ENCODE results near the gene AMBP.

The AMBP gene

DNA sequence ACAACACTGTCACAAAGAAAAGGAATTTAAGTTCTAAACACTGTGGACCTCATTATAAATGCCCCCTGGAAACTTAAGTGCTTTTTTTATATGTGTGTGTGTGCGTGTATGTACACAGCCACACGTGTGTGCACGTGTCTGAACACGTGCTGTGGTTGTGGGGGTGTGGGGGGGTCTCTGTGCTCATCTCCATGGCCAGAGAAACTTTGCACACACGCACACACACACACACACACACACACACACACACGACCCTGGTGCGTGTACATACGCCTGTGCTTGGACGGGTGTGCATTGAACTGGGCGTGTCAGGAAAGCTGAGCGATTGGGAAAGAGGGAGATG lies 27.9 kb downstream of the AMBP start:
- Histone ChIP-seq H3K4me3 (IDR thresholded peaks at IDR 0.05; ENCODE audit: insufficient read depth, low read depth, low read length) (no peak overlapping the region), H3K27me3 (ENCODE audit: insufficient read depth, low read depth) (no peaks in the 10 kb centered on the region), H2AFZ (ENCODE audit: low read depth) (no peak overlapping the region), H3K79me2 (ENCODE audit: insufficient read depth, low read depth) (no peaks in the 10 kb centered on the region), H3K27ac (no peak overlapping the region), H3K4me1 (ENCODE audit: low read depth, poor library complexity, severe bottlenecking) (no peaks in the 10 kb centered on the region), H4K20me1 (ENCODE audit: insufficient read depth) (no peaks in the 10 kb centered on the region), H3K4me2 (no peak overlapping the region), H3K9ac (no peak overlapping the region), H3K36me3 (ENCODE audit: insufficient read depth) (no peaks in the 10 kb centered on the region)
- TF ChIP-seq, protein P1, sequence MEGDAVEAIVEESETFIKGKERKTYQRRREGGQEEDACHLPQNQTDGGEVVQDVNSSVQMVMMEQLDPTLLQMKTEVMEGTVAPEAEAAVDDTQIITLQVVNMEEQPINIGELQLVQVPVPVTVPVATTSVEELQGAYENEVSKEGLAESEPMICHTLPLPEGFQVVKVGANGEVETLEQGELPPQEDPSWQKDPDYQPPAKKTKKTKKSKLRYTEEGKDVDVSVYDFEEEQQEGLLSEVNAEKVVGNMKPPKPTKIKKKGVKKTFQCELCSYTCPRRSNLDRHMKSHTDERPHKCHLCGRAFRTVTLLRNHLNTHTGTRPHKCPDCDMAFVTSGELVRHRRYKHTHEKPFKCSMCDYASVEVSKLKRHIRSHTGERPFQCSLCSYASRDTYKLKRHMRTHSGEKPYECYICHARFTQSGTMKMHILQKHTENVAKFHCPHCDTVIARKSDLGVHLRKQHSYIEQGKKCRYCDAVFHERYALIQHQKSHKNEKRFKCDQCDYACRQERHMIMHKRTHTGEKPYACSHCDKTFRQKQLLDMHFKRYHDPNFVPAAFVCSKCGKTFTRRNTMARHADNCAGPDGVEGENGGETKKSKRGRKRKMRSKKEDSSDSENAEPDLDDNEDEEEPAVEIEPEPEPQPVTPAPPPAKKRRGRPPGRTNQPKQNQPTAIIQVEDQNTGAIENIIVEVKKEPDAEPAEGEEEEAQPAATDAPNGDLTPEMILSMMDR (conservative IDR thresholded peaks at IDR 0.05; ENCODE audit: low read depth, low read length), result no peak

- H4K20me1 ChIP-seq (ENCODE audit: insufficient read depth), result no peaks in the 10 kb centered on the region
- H3K9ac ChIP-seq, result no peak overlapping the region
- H3K4me3 ChIP-seq (IDR thresholded peaks at IDR 0.05; ENCODE audit: insufficient read depth, low read depth, low read length), result no peak overlapping the region
- no peaks in the 10 kb centered on the region for H3K4me1 ChIP-seq (ENCODE audit: low read depth, poor library complexity, severe bottlenecking)
- no peak overlapping the region for H3K27ac ChIP-seq
- H2AFZ ChIP-seq (ENCODE audit: low read depth), result no peak overlapping the region
- no peaks in the 10 kb centered on the region for H3K36me3 ChIP-seq (ENCODE audit: insufficient read depth)
- TF ChIP-seq, protein P1 (conservative IDR thresholded peaks at IDR 0.05; ENCODE audit: low read depth, low read length), result no peak
- H3K27me3 ChIP-seq (ENCODE audit: insufficient read depth, low read depth), result no peaks in the 10 kb centered on the region
- no peak overlapping the region for H3K4me2 ChIP-seq
- no peaks in the 10 kb centered on the region for H3K79me2 ChIP-seq (ENCODE audit: insufficient read depth, low read depth)
Observed at GRCh38 chr9:114049441-114050225, 28.5 kb downstream of the AMBP start.

- Histone ChIP-seq H3K36me3 (ENCODE audit: insufficient read depth) (no peaks in the 10 kb centered on the region), H3K27me3 (ENCODE audit: insufficient read depth, low read depth) (no peaks in the 10 kb centered on the region)
- TF ChIP-seq, protein P1 (conservative IDR thresholded peaks at IDR 0.05; ENCODE audit: low read depth, low read length), result no peak
Observed at GRCh38 chr9:114048533-114049415, 29.3 kb downstream of the AMBP start.

DNA sequence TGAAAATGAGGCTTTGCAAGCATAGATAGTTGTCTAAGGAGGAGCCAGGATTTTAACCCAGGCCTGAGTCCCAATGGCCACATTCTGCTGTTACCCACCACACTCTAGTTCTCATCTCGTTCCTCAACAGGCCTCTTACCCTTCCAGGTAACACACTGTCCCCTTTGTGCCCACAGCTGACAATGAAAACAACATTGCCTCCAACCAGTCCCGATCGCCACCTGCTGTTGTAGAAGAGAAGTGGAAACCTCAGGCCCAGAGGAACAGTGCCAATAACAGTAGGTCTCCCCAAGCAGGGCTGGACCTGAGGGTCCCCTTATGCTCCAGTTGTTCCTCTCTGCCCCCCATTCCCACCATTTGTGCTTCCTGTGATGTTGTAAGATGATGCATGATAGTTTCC lies 30.4 kb downstream of the AMBP start:
- no peak overlapping the region for H3K9ac ChIP-seq
- no peaks in the 10 kb centered on the region for H3K27me3 ChIP-seq (ENCODE audit: insufficient read depth, low read depth)
- TF ChIP-seq, protein P1 (conservative IDR thresholded peaks at IDR 0.05; ENCODE audit: low read depth, low read length), result no peak
- H3K27ac ChIP-seq, result no peak overlapping the region
- no peaks in the 10 kb centered on the region for H3K79me2 ChIP-seq (ENCODE audit: insufficient read depth, low read depth)
- H3K4me3 ChIP-seq (IDR thresholded peaks at IDR 0.05; ENCODE audit: insufficient read depth, low read depth, low read length), result no peak overlapping the region
- no peak overlapping the region for H3K4me2 ChIP-seq
- no peaks in the 10 kb centered on the region for H3K36me3 ChIP-seq (ENCODE audit: insufficient read depth)
- H4K20me1 ChIP-seq (ENCODE audit: insufficient read depth), result no peaks in the 10 kb centered on the region
- no peaks in the 10 kb centered on the region for H3K4me1 ChIP-seq (ENCODE audit: low read depth, poor library complexity, severe bottlenecking)
- no peak overlapping the region for H2AFZ ChIP-seq (ENCODE audit: low read depth)

More at GRCh38 chr9:114048533-114049415, 29.3 kb downstream of the AMBP start:
- Histone ChIP-seq H3K4me2 (no peak overlapping the region), H3K79me2 (ENCODE audit: insufficient read depth, low read depth) (no peaks in the 10 kb centered on the region), H3K4me3 (IDR thresholded peaks at IDR 0.05; ENCODE audit: insufficient read depth, low read depth, low read length) (no peak overlapping the region), H3K4me1 (ENCODE audit: low read depth, poor library complexity, severe bottlenecking) (no peaks in the 10 kb centered on the region), H3K9ac (no peak overlapping the region), H2AFZ (ENCODE audit: low read depth) (no peak overlapping the region), H3K27ac (no peak overlapping the region), H4K20me1 (ENCODE audit: insufficient read depth) (no peaks in the 10 kb centered on the region)

All from KMS-11 (cell line).